HCT116 (cell line): ENCODE results near the gene ARMS2. TPM values are rescaled to one million over a fixed set of nuclear protein-coding genes. Genes with fewer than 3 reads are reported as not detected.
A peak's percentile ranks its signal among the peaks of the same experiment; 100 is the strongest.

Experiments used
- ATAC-seq: fragments of 200-7000 bp; cut with Tn5 transposase; 2 replicates; pipeline ENCODE4 v1.9.1; 2020; ENCODE audit warnings: mild to moderate bottlenecking, moderate library complexity
- BruUV-seq: library from RNA; stranded (reverse); fragments of 400-500 nt; replicated peaks from 2 replicates; lab custom pipeline; 2021; lab: Mats Ljungman, UMichigan
- CTCF ChIA-PET: fragments of 300-600 bp; sonication (Branson Sonifier 250); formaldehyde crosslinking; loops from one replicate; lab custom pipeline; 2021; ENCODE audit warnings: antibody characterized with exemption; lab: Charles Lee
- POLR2A ChIA-PET: fragments of 300-600, 350-600 bp; sonication (Branson Sonifier 250); formaldehyde crosslinking; loops from one replicate; lab custom pipeline; 2021; ENCODE audit warnings: antibody characterized with exemption; lab: Charles Lee
- RAD21 ChIA-PET, 2 experiments: fragments of 300-600 bp; sonication (Branson Sonifier 250); formaldehyde crosslinking; loops; one replicate each; lab custom pipeline; 2023; ENCODE audit warnings: low total read pairs in 2 of 2; ENCODE audit not compliant: uncharacterized antibody in 2 of 2, unreplicated experiment in 2 of 2, low non-redundant PET in 1 of 2; lab: Charles Lee
- DNase-seq: peaks from one replicate; pipeline ENCODE4 v3.0.0-alpha.2; 2010; ENCODE audit warnings: low read depth, low spot score
- H2AFZ ChIP-seq: fragments of 200-600 bp; shearing (Covaris generic), sonication (generic); 2 replicates; pipeline ENCODE4 v1.6.1; 2017; ENCODE audit warnings: low read depth, mixed run types, mixed read lengths, antibody characterized with exemption, low read length; ENCODE audit not compliant: poor library complexity, severe bottlenecking
- H3K27ac ChIP-seq: 2 replicates; pipeline ENCODE4 v1.5.1; 2012; ENCODE audit warnings: low read depth, low read length
- H3K27me3 ChIP-seq: fragments of 200-600 bp; sonication (generic); 2 replicates; pipeline ENCODE4 v1.6.1; 2016; ENCODE audit warnings: mixed run types, low read length, mixed read lengths; ENCODE audit not compliant: insufficient read depth
- H3K36me3 ChIP-seq, 2 experiments: fragments of 200-500 bp in 1 of 2; fragments of 200-600 bp in 1 of 2; sonication (Bioruptor generic) in 1 of 2; sonication (generic) in 1 of 2; 2 replicates each; pipeline versions ENCODE4 v1.5.1 to v1.6.1; 2014 to 2016; ENCODE audit warnings: low read length in 2 of 2, inconsistent platforms in 1 of 2, mixed read lengths in 1 of 2, mixed run types in 1 of 2; ENCODE audit not compliant: insufficient read depth in 2 of 2, control insufficient read depth in 1 of 2
- H3K4me1 ChIP-seq, 2 experiments: fragments of 200-600 bp in 1 of 2; sonication (generic) in 1 of 2; 2 replicates each; pipeline versions ENCODE4 v1.5.1 to v1.6.1; 2012 to 2017; ENCODE audit warnings: low read length in 2 of 2, inconsistent platforms in 1 of 2, mild to moderate bottlenecking in 1 of 2, mixed read lengths in 1 of 2, mixed run types in 1 of 2, moderate library complexity in 1 of 2; ENCODE audit not compliant: insufficient read depth in 2 of 2, control insufficient read depth in 1 of 2
- H3K4me2 ChIP-seq: fragments of 200-600 bp; sonication (generic); 2 replicates; pipeline ENCODE4 v1.6.1; 2017; ENCODE audit warnings: mixed run types, low read length, mixed read lengths
- H3K4me3 ChIP-seq, 2 experiments: fragments of 200-600 bp in 1 of 2; sonication (generic) in 1 of 2; replicated peaks in 1 of 2; 2 replicates each; pipeline ENCODE4 v1.5.1; 2011 to 2016; ENCODE audit warnings: low read length in 2 of 2, control low read depth in 1 of 2, low read depth in 1 of 2, mild to moderate bottlenecking in 1 of 2, mixed read lengths in 1 of 2, mixed run types in 1 of 2
- H3K79me2 ChIP-seq: fragments of 200-600 bp; sonication (generic); 2 replicates; pipeline ENCODE4 v1.6.1; 2017; ENCODE audit warnings: mild to moderate bottlenecking, mixed run types, low read length, moderate library complexity, mixed read lengths; ENCODE audit not compliant: insufficient read depth
- H3K9ac ChIP-seq: fragments of 200-600 bp; sonication (generic); 2 replicates; pipeline ENCODE4 v1.6.1; 2016; ENCODE audit warnings: low read length, mixed read lengths
- H3K9me2 ChIP-seq: fragments of 200-600 bp; sonication (generic), shearing (Covaris generic); 2 replicates; pipeline ENCODE4 v1.6.1; 2017; ENCODE audit warnings: mixed run types, mild to moderate bottlenecking, moderate library complexity; ENCODE audit not compliant: insufficient read depth
- H3K9me3 ChIP-seq, 2 experiments: fragments of 200-500 bp in 1 of 2; fragments of 200-600 bp in 1 of 2; sonication (Bioruptor generic) in 1 of 2; sonication (generic) in 1 of 2; 2 replicates each; pipeline ENCODE4 v1.6.1; 2014 to 2017; ENCODE audit warnings: low read length in 2 of 2, mixed read lengths in 2 of 2, inconsistent platforms in 1 of 2, low read depth in 1 of 2, mild to moderate bottlenecking in 1 of 2, mixed run types in 1 of 2, moderate library complexity in 1 of 2; ENCODE audit not compliant: control insufficient read depth in 1 of 2, insufficient read depth in 1 of 2
- H4K20me1 ChIP-seq: fragments of 200-600 bp; sonication (generic), shearing (Covaris generic); 2 replicates; pipeline ENCODE4 v1.6.1; 2017; ENCODE audit warnings: mixed run types, mild to moderate bottlenecking, moderate library complexity; ENCODE audit not compliant: insufficient read depth
- CTCF ChIP-seq, 3 experiments: fragments of 200-600 bp in 1 of 3; sonication (generic) in 1 of 3; IDR thresholded peaks in 2 of 3; conservative IDR thresholded peaks in 1 of 3; 2 replicates each; pipeline ENCODE4 v1.5.1; 2012 to 2017; ENCODE audit warnings: low read depth in 2 of 3, low read length in 2 of 3, antibody characterized with exemption in 1 of 3, borderline replicate concordance in 1 of 3, control low read depth in 1 of 3, mild to moderate bottlenecking in 1 of 3, mixed read lengths in 1 of 3, mixed run types in 1 of 3, moderate library complexity in 1 of 3; ENCODE audit not compliant: insufficient read depth in 1 of 3
- EGR1 ChIP-seq: IDR thresholded peaks from 2 replicates; pipeline ENCODE4 v1.6.1; 2012; ENCODE audit warnings: low read depth
- ELF1 ChIP-seq: IDR thresholded peaks from 2 replicates; pipeline ENCODE4 v1.6.1; 2012; ENCODE audit warnings: low read depth, borderline replicate concordance
- POLR2AphosphoS5 ChIP-seq: IDR thresholded peaks from 2 replicates; pipeline ENCODE4 v1.6.1; 2011; ENCODE audit warnings: mild to moderate bottlenecking, low read depth, low read length, moderate library complexity
- RAD21 ChIP-seq: IDR thresholded peaks from 2 replicates; pipeline ENCODE4 v1.6.1; 2012; ENCODE audit warnings: low read depth, mild to moderate bottlenecking
- REST ChIP-seq: IDR thresholded peaks from 2 replicates; pipeline ENCODE4 v1.6.1; 2012; ENCODE audit warnings: low read depth
- SIN3A ChIP-seq: IDR thresholded peaks from 2 replicates; pipeline ENCODE4 v1.6.1; 2012; ENCODE audit warnings: low read depth
- TCF7L2 ChIP-seq: IDR thresholded peaks from 2 replicates; pipeline ENCODE4 v1.7.0; 2011; ENCODE audit warnings: borderline replicate concordance, inconsistent platforms; ENCODE audit not compliant: insufficient read depth, insufficient read length; ENCODE audit errors: extremely low read depth
- YY1 ChIP-seq: IDR thresholded peaks from 2 replicates; pipeline ENCODE4 v1.6.1; 2011; ENCODE audit warnings: low read length, low read depth, moderate library complexity, mild to moderate bottlenecking; ENCODE audit not compliant: insufficient replicate concordance; ENCODE audit errors: extremely low read depth
- ZFX ChIP-seq: fragments of 450-650 bp; IDR thresholded peaks from 2 replicates; pipeline ENCODE4 v1.6.1; 2017
- ZNF274 ChIP-seq: fragments of 200-500 bp; sonication (Bioruptor generic); IDR thresholded peaks from 2 replicates; pipeline ENCODE4 v1.6.1; 2014; ENCODE audit warnings: mild to moderate bottlenecking, low read depth, low read length, inconsistent platforms
- intact Hi-C: fragments of 100-400 bp; cut with micrococcal nuclease; formaldehyde crosslinking; loops from 2 replicates; pipeline ENCODE4 v1.10.0; 2022
- total RNA-seq: library from RNA; stranded (reverse); gene quantifications from one replicate; pipeline ENCODE4 v1.2.1, GENCODE V29; 2021; ENCODE audit not compliant: unreplicated experiment

The ARMS2 gene
- total RNA-seq, 1 experiment from 2014 or later, result not detected

GRCh38 chr10:122493761-122494160 is 39.3 kb downstream of the ARMS2 start:
- H3K4me2 ChIP-seq, result peak overlapping the region; percentile 82; the same call in 1 of the 2 replicates
- no peak overlapping the region for H2AFZ ChIP-seq
- BruUV-seq, result no TSS peak
- intact Hi-C loops, result no loop called here
- RAD21 ChIA-PET, result no interaction called here
- TF ChIP-seq TCF7L2 (no peak), EGR1 (no peak), RAD21 (no peak), ZNF274 (no peak)
- no peak overlapping the region for H3K4me3 ChIP-seq
- H3K79me2 ChIP-seq, result no peaks in the 10 kb centered on the region
- CTCF ChIA-PET, result interaction anchor here (2.0 to 2.6 kb wide), 2 partner anchors 72 to 195 kb away, joined by 5 to 15 read pairs; no protein-coding TSS in a partner anchor
- POLR2A ChIA-PET, result no interaction called here
- H3K9me2 ChIP-seq, result no peaks in the 10 kb centered on the region
- H3K27me3 ChIP-seq, result no peaks in the 10 kb centered on the region
- H3K9ac ChIP-seq, result no peak overlapping the region; the same call in 1 of the 2 replicates
- H3K36me3 ChIP-seq, result no peaks in the 10 kb centered on the region
- no peaks in the 10 kb centered on the region for H4K20me1 ChIP-seq
- DNase-seq (no peak), ATAC-seq (no peak)
- H3K27ac ChIP-seq, result no peak overlapping the region
- peaks cover 11 to 41% of the 10 kb centered on the region in 2 experiments for H3K4me1 ChIP-seq
- no peaks in the 10 kb centered on the region for H3K9me3 ChIP-seq

- no peak overlapping the region; the same call in 1 of the 2 replicates for H3K27ac ChIP-seq
- ChIA-PET RAD21 (interaction anchor here in 1 of 2 experiments (1.4 kb wide), 1 partner anchor 196 kb away, joined by 3 read pairs; no protein-coding TSS in a partner anchor), CTCF (interaction anchor here (0.9 to 2.6 kb wide), 8 partner anchors 10 to 227 kb away, joined by 3 to 15 read pairs (median 4); no protein-coding TSS in a partner anchor), POLR2A (interaction anchor here (0.6 kb wide), 1 partner anchor 276 kb away, joined by 3 read pairs; no protein-coding TSS in a partner anchor)
- H3K27me3 ChIP-seq, result no peaks in the 10 kb centered on the region
- no peaks in the 10 kb centered on the region for H3K36me3 ChIP-seq
- intact Hi-C loops, result no loop called here
- peak overlapping the region; percentile 82 for H3K4me2 ChIP-seq
- no peaks in the 10 kb centered on the region for H3K79me2 ChIP-seq
- peak overlapping the region; percentile 41 for H3K9ac ChIP-seq
- BruUV-seq, result no TSS peak
- no peaks in the 10 kb centered on the region for H4K20me1 ChIP-seq
- peak overlapping the region; percentile 27 to 47 for H3K4me3 ChIP-seq
- H3K4me1 ChIP-seq, result peaks cover 11 to 44% of the 10 kb centered on the region in 2 experiments
- no peaks in the 10 kb centered on the region for H3K9me3 ChIP-seq
- no peak for DNase-seq
- H3K9me2 ChIP-seq, result no peaks in the 10 kb centered on the region
- TF ChIP-seq POLR2AphosphoS5, result no peak
- no peak for TF ChIP-seq YY1
- no peak for TF ChIP-seq EGR1
- no peak for TF ChIP-seq ZFX
- no peak for TF ChIP-seq REST
- no peak for TF ChIP-seq ELF1
- TF ChIP-seq SIN3A, result no peak
- no peak for TF ChIP-seq ZNF274
- TF ChIP-seq CTCF (IDR thresholded peaks at IDR 0.05 in 2 of 3, conservative IDR thresholded peaks at IDR 0.05 in 1 of 3; ENCODE audit: borderline replicate concordance in 1 of 3, insufficient read depth in 1 of 3, low read depth in 2 of 3, low read length in 2 of 3), result no peak
- TF ChIP-seq, all 23 proteins: peak for 0
- H2AFZ ChIP-seq, result peak overlapping the region; percentile 93
- ATAC-seq, result no peak; the same call in 1 of the 2 replicates
Measured at GRCh38 chr10:122494173-122494820, 39.8 kb downstream of the ARMS2 start.
